Measurements from ENCODE around the gene RNF10.
"Not testable (repeated sequence)": the region's sequence is repeated elsewhere in the genome, so short reads cannot be mapped to it uniquely, and the experiment has no call there.

RNF10 gene

DNA sequence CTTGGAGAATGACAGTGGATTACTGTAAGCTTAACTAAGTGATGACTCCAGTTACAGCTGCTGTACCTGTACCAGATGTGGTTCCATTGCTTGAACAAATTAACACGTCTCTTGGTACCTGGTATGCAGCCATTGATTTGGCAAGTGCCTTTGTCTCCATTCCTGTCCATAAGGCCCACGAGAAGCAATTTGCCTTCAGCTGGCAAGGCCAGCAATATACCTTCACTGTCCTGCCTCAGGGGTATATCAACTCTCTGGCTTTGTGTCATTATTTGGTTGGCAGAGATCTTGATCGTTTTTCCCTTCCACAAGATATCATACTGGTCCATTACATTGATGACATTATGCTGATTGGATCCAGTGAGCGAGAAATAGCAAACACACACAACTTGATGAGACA lies 76.4 kb downstream of the RNF10 start:
- no peaks in the 10 kb centered on the region for H3K4me1 ChIP-seq (ENCODE audit: control insufficient read depth, low read length)
- no peak overlapping the region for H3K27ac ChIP-seq (ENCODE audit: low read depth, low read length)
- no peaks in the 10 kb centered on the region for H3K9me3 ChIP-seq (ENCODE audit: control insufficient read depth, insufficient read depth, low read length)
- H3K4me3 ChIP-seq (ENCODE audit: low read length) = no peak overlapping the region
- no peaks in the 10 kb centered on the region for H3K79me2 ChIP-seq (ENCODE audit: control insufficient read depth, low read length)
- no peak overlapping the region for H3K4me2 ChIP-seq (ENCODE audit: low read length)
- TF ChIP-seq EZH2phosphoT487 (IDR thresholded peaks at IDR 0.05; ENCODE audit: borderline replicate concordance, low read length) = no peak
- TF ChIP-seq, protein P1, sequence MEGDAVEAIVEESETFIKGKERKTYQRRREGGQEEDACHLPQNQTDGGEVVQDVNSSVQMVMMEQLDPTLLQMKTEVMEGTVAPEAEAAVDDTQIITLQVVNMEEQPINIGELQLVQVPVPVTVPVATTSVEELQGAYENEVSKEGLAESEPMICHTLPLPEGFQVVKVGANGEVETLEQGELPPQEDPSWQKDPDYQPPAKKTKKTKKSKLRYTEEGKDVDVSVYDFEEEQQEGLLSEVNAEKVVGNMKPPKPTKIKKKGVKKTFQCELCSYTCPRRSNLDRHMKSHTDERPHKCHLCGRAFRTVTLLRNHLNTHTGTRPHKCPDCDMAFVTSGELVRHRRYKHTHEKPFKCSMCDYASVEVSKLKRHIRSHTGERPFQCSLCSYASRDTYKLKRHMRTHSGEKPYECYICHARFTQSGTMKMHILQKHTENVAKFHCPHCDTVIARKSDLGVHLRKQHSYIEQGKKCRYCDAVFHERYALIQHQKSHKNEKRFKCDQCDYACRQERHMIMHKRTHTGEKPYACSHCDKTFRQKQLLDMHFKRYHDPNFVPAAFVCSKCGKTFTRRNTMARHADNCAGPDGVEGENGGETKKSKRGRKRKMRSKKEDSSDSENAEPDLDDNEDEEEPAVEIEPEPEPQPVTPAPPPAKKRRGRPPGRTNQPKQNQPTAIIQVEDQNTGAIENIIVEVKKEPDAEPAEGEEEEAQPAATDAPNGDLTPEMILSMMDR (IDR thresholded peaks at IDR 0.05; ENCODE audit: low read depth, low read length, poor library complexity, severe bottlenecking) = no peak
- peaks cover 11% of the 10 kb centered on the region for H3K27me3 ChIP-seq (ENCODE audit: control insufficient read depth, low read length)
- H3F3A ChIP-seq (ENCODE audit: control insufficient read depth, insufficient read depth) = no peaks in the 10 kb centered on the region
- no peaks in the 10 kb centered on the region for H3K36me3 ChIP-seq (ENCODE audit: control insufficient read depth, low read length)
- H3K9me2 ChIP-seq (replicated peaks; ENCODE audit: control insufficient read depth, low read length) = no peaks in the 10 kb centered on the region
- H4K20me1 ChIP-seq (ENCODE audit: control insufficient read depth, insufficient read depth, low read depth, low read length) = no peaks in the 10 kb centered on the region

DNA sequence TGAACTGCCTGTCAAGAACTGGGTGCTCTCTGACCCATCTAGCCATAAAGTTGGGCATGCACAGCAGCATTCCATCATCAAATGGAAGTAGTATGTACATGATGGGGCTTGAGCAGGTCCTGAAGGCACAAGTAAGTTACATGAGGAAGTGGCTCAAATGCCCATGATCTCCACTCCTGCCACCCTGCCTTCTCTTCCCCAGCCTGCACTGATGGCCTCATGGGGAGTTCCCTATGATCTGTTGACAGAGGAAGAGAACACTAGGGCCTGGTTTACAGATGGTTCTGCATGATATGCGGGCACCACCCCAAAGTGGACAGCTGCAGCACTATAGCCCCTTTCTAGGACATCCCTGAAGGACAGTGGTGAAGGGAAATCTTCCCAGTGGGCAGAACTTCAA lies 77.4 kb downstream of the RNF10 start:
- H3K4me2 ChIP-seq (ENCODE audit: low read length); H3K36me3 ChIP-seq (ENCODE audit: control insufficient read depth, low read length); H3K79me2 ChIP-seq (ENCODE audit: control insufficient read depth, low read length); H3K4me1 ChIP-seq (ENCODE audit: control insufficient read depth, low read length); H3F3A ChIP-seq (ENCODE audit: control insufficient read depth, insufficient read depth); H3K9me2 ChIP-seq (replicated peaks; ENCODE audit: control insufficient read depth, low read length); H4K20me1 ChIP-seq (ENCODE audit: control insufficient read depth, insufficient read depth, low read depth, low read length); H3K4me3 ChIP-seq (ENCODE audit: low read length); H3K9me3 ChIP-seq (ENCODE audit: control insufficient read depth, insufficient read depth, low read length); H3K27ac ChIP-seq (ENCODE audit: low read depth, low read length): not testable (repeated sequence)
- peaks cover 11% of the 10 kb centered on the region for H3K27me3 ChIP-seq (ENCODE audit: control insufficient read depth, low read length)

DNA sequence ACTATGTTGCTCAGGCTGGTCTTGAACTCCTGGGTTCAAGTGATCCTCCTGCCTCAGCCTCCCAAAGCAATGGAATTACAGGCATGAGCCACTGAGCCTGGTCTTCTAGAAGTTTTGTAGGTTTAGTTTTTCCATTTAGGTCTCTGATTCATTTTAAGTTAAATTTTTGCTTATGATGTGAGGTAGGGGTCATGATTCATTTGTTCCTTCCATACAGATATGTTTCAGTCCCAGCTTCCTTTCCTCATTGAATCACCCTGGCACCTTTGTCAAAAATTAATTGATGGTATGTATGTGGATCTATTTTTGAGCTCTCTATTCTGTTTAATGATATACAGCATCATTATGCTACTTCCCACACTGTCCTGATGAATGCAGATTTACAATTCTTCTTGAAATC lies 80.7 kb downstream of the RNF10 start:
- no peak overlapping the region for H3K4me2 ChIP-seq (ENCODE audit: low read length)
- no peak for TF ChIP-seq EZH2phosphoT487 (IDR thresholded peaks at IDR 0.05; ENCODE audit: borderline replicate concordance, low read length)
- TF ChIP-seq, protein P1 (IDR thresholded peaks at IDR 0.05; ENCODE audit: low read depth, low read length, poor library complexity, severe bottlenecking) = no peak

GRCh38 chr12:120617193-120617592 lies 83.0 kb downstream of the RNF10 start:
- H3K9me3 ChIP-seq (ENCODE audit: control insufficient read depth, insufficient read depth, low read length); H3K79me2 ChIP-seq (ENCODE audit: control insufficient read depth, low read length); H3K27me3 ChIP-seq (ENCODE audit: control insufficient read depth, low read length); H3K9me2 ChIP-seq (replicated peaks; ENCODE audit: control insufficient read depth, low read length); H3K36me3 ChIP-seq (ENCODE audit: control insufficient read depth, low read length); H3K4me2 ChIP-seq (ENCODE audit: low read length); H3K27ac ChIP-seq (ENCODE audit: low read depth, low read length); H3K4me3 ChIP-seq (ENCODE audit: low read length); H3K4me1 ChIP-seq (ENCODE audit: control insufficient read depth, low read length); H4K20me1 ChIP-seq (ENCODE audit: control insufficient read depth, insufficient read depth, low read depth, low read length); H3F3A ChIP-seq (ENCODE audit: control insufficient read depth, insufficient read depth): not testable (repeated sequence)

More for the DNA sequence above, 80.7 kb downstream of the RNF10 start:
- Histone ChIP-seq H3K4me1 (ENCODE audit: control insufficient read depth, low read length) (no peaks in the 10 kb centered on the region), H3K9me3 (ENCODE audit: control insufficient read depth, insufficient read depth, low read length) (no peaks in the 10 kb centered on the region), H3K9me2 (replicated peaks; ENCODE audit: control insufficient read depth, low read length) (no peaks in the 10 kb centered on the region), H3K27ac (ENCODE audit: low read depth, low read length) (no peak overlapping the region), H3K4me3 (ENCODE audit: low read length) (no peak overlapping the region), H3K36me3 (ENCODE audit: control insufficient read depth, low read length) (no peaks in the 10 kb centered on the region), H3F3A (ENCODE audit: control insufficient read depth, insufficient read depth) (no peaks in the 10 kb centered on the region), H3K79me2 (ENCODE audit: control insufficient read depth, low read length) (no peaks in the 10 kb centered on the region), H3K27me3 (ENCODE audit: control insufficient read depth, low read length) (peaks cover 15% of the 10 kb centered on the region), H4K20me1 (ENCODE audit: control insufficient read depth, insufficient read depth, low read depth, low read length) (no peaks in the 10 kb centered on the region)

DNA sequence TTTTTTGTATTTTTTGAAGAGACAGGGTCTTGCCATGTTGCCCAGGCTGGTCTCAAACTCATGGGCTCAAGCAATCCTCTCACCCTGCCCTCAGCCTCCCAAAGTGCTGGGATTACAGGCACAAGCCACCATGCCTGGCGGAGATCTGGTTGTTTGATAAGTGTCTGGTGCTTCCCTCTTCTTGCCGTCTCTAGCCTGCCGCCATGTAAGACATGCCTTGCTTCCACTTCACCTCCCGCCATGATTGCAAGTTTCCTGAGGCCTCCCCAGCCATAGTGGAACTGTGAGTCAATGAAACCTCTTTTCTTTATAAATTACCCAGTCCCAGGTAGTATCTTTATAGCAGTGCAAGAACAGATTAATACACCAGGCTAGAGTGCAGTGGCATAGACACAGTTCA lies 83.6 kb downstream of the RNF10 start:
- H3K36me3 ChIP-seq (ENCODE audit: control insufficient read depth, low read length); H3K4me2 ChIP-seq (ENCODE audit: low read length); H3K9me2 ChIP-seq (replicated peaks; ENCODE audit: control insufficient read depth, low read length); H3K9me3 ChIP-seq (ENCODE audit: control insufficient read depth, insufficient read depth, low read length); H3K4me1 ChIP-seq (ENCODE audit: control insufficient read depth, low read length); H3F3A ChIP-seq (ENCODE audit: control insufficient read depth, insufficient read depth); H3K27me3 ChIP-seq (ENCODE audit: control insufficient read depth, low read length); H3K79me2 ChIP-seq (ENCODE audit: control insufficient read depth, low read length); H4K20me1 ChIP-seq (ENCODE audit: control insufficient read depth, insufficient read depth, low read depth, low read length); H3K27ac ChIP-seq (ENCODE audit: low read depth, low read length); H3K4me3 ChIP-seq (ENCODE audit: low read length): not testable (repeated sequence)

Data from DOHH2 (cell line).